ENCODE data around the gene CIRBP. TPM values are rescaled to one million over a fixed set of nuclear protein-coding genes. Genes with fewer than 3 reads are reported as not detected.

CIRBP gene
- total RNA-seq, 1 donor from 2014 or later, result 403 TPM

GRCh38 chr19:1309977-1310852 is 41.1 kb downstream of the CIRBP start:
- H3K27me3 ChIP-seq (ENCODE audit: control insufficient read depth, insufficient read depth, low read length), result peaks cover 4% of the 10 kb centered on the region
- TF ChIP-seq, protein P1, sequence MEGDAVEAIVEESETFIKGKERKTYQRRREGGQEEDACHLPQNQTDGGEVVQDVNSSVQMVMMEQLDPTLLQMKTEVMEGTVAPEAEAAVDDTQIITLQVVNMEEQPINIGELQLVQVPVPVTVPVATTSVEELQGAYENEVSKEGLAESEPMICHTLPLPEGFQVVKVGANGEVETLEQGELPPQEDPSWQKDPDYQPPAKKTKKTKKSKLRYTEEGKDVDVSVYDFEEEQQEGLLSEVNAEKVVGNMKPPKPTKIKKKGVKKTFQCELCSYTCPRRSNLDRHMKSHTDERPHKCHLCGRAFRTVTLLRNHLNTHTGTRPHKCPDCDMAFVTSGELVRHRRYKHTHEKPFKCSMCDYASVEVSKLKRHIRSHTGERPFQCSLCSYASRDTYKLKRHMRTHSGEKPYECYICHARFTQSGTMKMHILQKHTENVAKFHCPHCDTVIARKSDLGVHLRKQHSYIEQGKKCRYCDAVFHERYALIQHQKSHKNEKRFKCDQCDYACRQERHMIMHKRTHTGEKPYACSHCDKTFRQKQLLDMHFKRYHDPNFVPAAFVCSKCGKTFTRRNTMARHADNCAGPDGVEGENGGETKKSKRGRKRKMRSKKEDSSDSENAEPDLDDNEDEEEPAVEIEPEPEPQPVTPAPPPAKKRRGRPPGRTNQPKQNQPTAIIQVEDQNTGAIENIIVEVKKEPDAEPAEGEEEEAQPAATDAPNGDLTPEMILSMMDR (IDR thresholded peaks at IDR 0.05; ENCODE audit: insufficient read depth, low read length, poor library complexity, severe bottlenecking), result no peak
- no peak for DNase-seq (ENCODE audit: low read depth)
- H3K36me3 ChIP-seq (ENCODE audit: control insufficient read depth, insufficient read depth, low read length), result no peaks in the 10 kb centered on the region
- no peak overlapping the region for H3K4me3 ChIP-seq (ENCODE audit: low read depth, low read length)

DNA sequence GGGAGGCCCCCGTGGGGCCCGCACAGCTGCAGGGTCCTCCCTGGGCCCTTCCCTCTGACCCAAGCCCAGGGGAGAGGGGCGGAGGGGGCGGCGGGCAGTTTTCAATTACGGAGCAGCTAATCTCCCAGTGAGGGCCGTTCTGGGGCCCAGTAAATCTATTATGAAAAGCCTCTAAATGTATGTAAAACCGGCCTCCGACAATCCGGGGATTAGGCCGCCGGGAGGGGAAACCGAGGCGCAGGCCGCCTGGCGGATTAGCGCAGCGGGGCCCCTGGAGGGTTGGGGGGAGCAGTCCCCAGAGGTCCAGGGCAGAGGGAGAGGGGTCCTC is 41.7 kb downstream of the CIRBP start:
- peaks cover 9% of the 10 kb centered on the region for H3K27me3 ChIP-seq (ENCODE audit: control insufficient read depth, insufficient read depth, low read length)
- H3K4me3 ChIP-seq (ENCODE audit: low read depth, low read length), result no peak overlapping the region
- no peaks in the 10 kb centered on the region for H3K36me3 ChIP-seq (ENCODE audit: control insufficient read depth, insufficient read depth, low read length)
- DNase-seq (ENCODE audit: low read depth), result no peak
- TF ChIP-seq, protein P1 (IDR thresholded peaks at IDR 0.05; ENCODE audit: insufficient read depth, low read length, poor library complexity, severe bottlenecking), result no peak

DNA sequence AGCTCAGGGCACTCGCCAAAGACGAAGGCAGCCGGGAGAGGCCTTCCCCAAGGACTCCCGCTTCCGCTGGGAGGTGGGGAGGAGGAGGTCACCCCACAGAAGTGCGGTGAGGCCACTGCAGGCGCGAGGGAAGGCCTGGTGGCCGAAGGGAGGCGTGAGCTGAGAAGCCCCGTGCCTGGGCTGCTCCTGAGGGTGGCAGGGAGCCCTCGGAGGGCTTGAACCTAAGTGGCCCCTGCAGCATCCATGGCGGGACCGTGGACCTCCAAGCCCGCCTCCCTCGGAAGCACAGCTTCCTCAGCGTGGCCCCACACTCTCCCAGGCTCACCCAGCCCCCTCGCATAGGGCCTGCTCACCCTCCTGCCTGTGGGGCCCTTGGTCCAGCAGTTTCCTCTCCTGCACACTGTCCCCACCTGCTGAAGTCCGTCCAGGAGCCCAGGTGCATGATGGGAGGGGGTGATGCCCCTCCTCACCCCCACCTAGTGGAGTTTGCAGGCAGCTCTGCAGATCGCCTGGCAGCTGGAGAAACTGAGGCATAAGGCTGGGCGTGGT is 42.5 kb downstream of the CIRBP start:
- Histone ChIP-seq H3K36me3 (ENCODE audit: control insufficient read depth, insufficient read depth, low read length) (no peaks in the 10 kb centered on the region), H3K27me3 (ENCODE audit: control insufficient read depth, insufficient read depth, low read length) (peaks cover 17% of the 10 kb centered on the region), H3K4me3 (ENCODE audit: low read depth, low read length) (no peak overlapping the region)
- DNase-seq (ENCODE audit: low read depth), result no peak
- TF ChIP-seq, protein P1 (IDR thresholded peaks at IDR 0.05; ENCODE audit: insufficient read depth, low read length, poor library complexity, severe bottlenecking), result no peak

GRCh38 chr19:1312767-1313694 is 43.9 kb downstream of the CIRBP start:
- no peak for DNase-seq (ENCODE audit: low read depth)
- TF ChIP-seq, protein P1 (IDR thresholded peaks at IDR 0.05; ENCODE audit: insufficient read depth, low read length, poor library complexity, severe bottlenecking), result no peak
- Histone ChIP-seq H3K4me3 (ENCODE audit: low read depth, low read length) (no peak overlapping the region), H3K27me3 (ENCODE audit: control insufficient read depth, insufficient read depth, low read length) (peaks cover 30% of the 10 kb centered on the region), H3K36me3 (ENCODE audit: control insufficient read depth, insufficient read depth, low read length) (no peaks in the 10 kb centered on the region)

DNA sequence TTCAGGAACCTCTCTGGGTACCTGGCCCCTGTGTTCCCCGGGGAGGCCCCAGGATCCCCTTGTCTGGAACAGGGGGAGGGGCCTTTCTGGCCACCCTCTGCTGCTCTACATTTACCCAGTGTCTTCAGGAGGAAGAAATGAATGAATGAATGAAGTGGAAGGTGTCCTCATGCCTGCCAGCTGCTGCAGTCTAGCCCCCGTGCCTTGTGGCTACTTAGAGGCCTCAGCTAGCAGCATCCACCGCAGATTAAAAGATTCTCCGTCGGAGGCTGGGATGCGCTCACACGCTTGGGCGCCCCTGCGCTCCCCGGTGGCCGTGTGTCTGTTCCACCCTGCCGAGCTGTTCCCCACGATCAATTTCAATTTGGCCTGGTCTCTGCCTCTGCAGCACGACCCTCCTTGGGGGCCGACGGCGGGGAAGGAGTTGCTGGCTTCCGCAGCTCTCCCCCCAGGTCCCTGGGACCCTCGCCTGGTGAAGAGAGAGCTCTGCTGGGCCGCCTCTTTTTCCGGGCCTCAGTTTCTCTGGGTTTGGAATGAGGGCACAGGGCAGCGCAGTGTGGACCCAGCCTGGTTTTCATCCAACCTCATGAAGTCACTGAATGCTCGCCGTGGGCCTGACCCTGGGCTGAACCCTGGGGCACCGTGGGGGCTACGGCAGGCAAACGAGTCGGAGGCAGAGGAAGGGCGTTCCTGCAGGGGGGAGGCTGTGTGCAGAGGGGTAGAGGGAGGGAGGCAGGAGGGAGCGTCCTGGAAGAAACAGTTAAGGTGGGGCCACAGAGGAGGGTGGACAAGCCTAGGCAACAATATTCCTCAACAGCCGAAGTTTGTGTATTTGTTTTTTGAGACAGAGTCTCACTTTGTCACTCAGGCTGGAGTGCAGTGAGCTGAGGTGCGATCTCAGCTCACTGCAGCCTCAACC is 44.8 kb downstream of the CIRBP start:
- TF ChIP-seq, protein P1 (IDR thresholded peaks at IDR 0.05; ENCODE audit: insufficient read depth, low read length, poor library complexity, severe bottlenecking), result no peak
- H3K4me3 ChIP-seq (ENCODE audit: low read depth, low read length), result no peak overlapping the region
- H3K36me3 ChIP-seq (ENCODE audit: control insufficient read depth, insufficient read depth, low read length), result no peaks in the 10 kb centered on the region
- peaks cover 39% of the 10 kb centered on the region for H3K27me3 ChIP-seq (ENCODE audit: control insufficient read depth, insufficient read depth, low read length)
- no peak for DNase-seq (ENCODE audit: low read depth)
